Smooth muscle cell (in vitro differentiated cells): ENCODE results near the gene MAPK8IP3. TPM values are rescaled to one million over a fixed set of nuclear protein-coding genes. Genes with fewer than 3 reads are reported as not detected.

Experiments used
- DNase-seq: peaks from one replicate; lab custom pipeline; 2025; ENCODE audit not compliant: unreplicated experiment; lab: John Stamatoyannopoulos, UW
- H2AFZ ChIP-seq: fragments of 200-600 bp; sonication (generic); 2 replicates; pipeline ENCODE4 v1.6.0; 2016; ENCODE audit warnings: antibody characterized with exemption, low read depth, mild to moderate bottlenecking
- H3F3A ChIP-seq: fragments of 200-600 bp; sonication (generic); 2 replicates; pipeline ENCODE4 v1.6.0; 2017; ENCODE audit warnings: antibody characterized with exemption, low read depth
- H3K27ac ChIP-seq: fragments of 200-600 bp; sonication (generic); 2 replicates; pipeline ENCODE4 v1.5.1; 2016; ENCODE audit warnings: low read depth, mild to moderate bottlenecking
- H3K27me3 ChIP-seq: fragments of 200-600 bp; sonication (generic); 2 replicates; pipeline ENCODE4 v1.6.1; 2016; ENCODE audit warnings: low read depth, mild to moderate bottlenecking
- H3K36me3 ChIP-seq: fragments of 200-600 bp; sonication (generic); 2 replicates; pipeline ENCODE4 v1.5.1; 2016; ENCODE audit warnings: low read depth
- H3K4me1 ChIP-seq: fragments of 200-600 bp; sonication (generic); 2 replicates; pipeline ENCODE4 v1.5.1; 2016; ENCODE audit warnings: low read depth
- H3K4me2 ChIP-seq: fragments of 200-600 bp; sonication (generic); 2 replicates; pipeline ENCODE4 v1.6.0; 2016; ENCODE audit warnings: mild to moderate bottlenecking
- H3K4me3 ChIP-seq: fragments of 200-600 bp; sonication (generic); 2 replicates; pipeline ENCODE4 v1.5.1; 2016; ENCODE audit warnings: mild to moderate bottlenecking
- H3K79me2 ChIP-seq: fragments of 200-600 bp; sonication (generic); 2 replicates; pipeline ENCODE4 v1.6.0; 2016; ENCODE audit warnings: low read depth, mild to moderate bottlenecking
- H3K9ac ChIP-seq: fragments of 200-600 bp; sonication (generic); 2 replicates; pipeline ENCODE4 v1.6.0; 2016; ENCODE audit warnings: low read depth
- H3K9me3 ChIP-seq: fragments of 200-600 bp; sonication (generic); replicated peaks from 2 replicates; pipeline ENCODE4 v1.5.1; 2016; ENCODE audit warnings: low read depth
- H4K20me1 ChIP-seq: fragments of 200-600 bp; sonication (generic); 2 replicates; pipeline ENCODE4 v1.6.0; 2016; ENCODE audit warnings: low read depth
- WGBS: methylation state at CpG from one replicate; pipeline ENCODE4 v1.1.7; 2016; ENCODE audit warnings: low lambda C conversion rate; 5-methylcytosine and 5-hydroxymethylcytosine counted together
- polyA plus RNA-seq: library from polyadenylated mRNA; unstranded; fragments of >200 nt; fragmentation: Nextera tagmentation; extraction: Ambion mirVana; gene quantifications from 2 replicates; pipeline ENCODE4 v1.2.1, GENCODE V29; 2016
- total RNA-seq: library from RNA; depleted of rRNA; stranded (reverse); fragments of >200 nt; gene quantifications from 2 replicates; pipeline ENCODE4 v1.2.3, GENCODE V29; 2014
- TF ChIP-seq, protein P1 (sequence below): fragments of 200-600 bp; sonication (generic); IDR thresholded peaks from 2 replicates; pipeline ENCODE4 v1.5.1; 2017; ENCODE audit warnings: borderline replicate concordance, mild to moderate bottlenecking, antibody characterized with exemption; ENCODE audit not compliant: insufficient read depth, poor library complexity, severe bottlenecking

The MAPK8IP3 gene
- total and polyA plus RNA-seq, 2 experiments from 2014 or later = 43.6 to 47.8 TPM

GRCh38 chr16:1727651-1728624 lies 21.9 kb downstream of the MAPK8IP3 start:
- H3K4me1 ChIP-seq = no peaks in the 10 kb centered on the region
- TF ChIP-seq, protein P1, sequence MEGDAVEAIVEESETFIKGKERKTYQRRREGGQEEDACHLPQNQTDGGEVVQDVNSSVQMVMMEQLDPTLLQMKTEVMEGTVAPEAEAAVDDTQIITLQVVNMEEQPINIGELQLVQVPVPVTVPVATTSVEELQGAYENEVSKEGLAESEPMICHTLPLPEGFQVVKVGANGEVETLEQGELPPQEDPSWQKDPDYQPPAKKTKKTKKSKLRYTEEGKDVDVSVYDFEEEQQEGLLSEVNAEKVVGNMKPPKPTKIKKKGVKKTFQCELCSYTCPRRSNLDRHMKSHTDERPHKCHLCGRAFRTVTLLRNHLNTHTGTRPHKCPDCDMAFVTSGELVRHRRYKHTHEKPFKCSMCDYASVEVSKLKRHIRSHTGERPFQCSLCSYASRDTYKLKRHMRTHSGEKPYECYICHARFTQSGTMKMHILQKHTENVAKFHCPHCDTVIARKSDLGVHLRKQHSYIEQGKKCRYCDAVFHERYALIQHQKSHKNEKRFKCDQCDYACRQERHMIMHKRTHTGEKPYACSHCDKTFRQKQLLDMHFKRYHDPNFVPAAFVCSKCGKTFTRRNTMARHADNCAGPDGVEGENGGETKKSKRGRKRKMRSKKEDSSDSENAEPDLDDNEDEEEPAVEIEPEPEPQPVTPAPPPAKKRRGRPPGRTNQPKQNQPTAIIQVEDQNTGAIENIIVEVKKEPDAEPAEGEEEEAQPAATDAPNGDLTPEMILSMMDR = no peak
- no peak overlapping the region for H3K4me3 ChIP-seq
- peaks cover 45% of the 10 kb centered on the region for H4K20me1 ChIP-seq
- 96% methylated on average over 37 of the region's 37 CpGs for WGBS
- no peak overlapping the region for H2AFZ ChIP-seq
- H3K27me3 ChIP-seq = no peaks in the 10 kb centered on the region
- DNase-seq = no peak
- H3K36me3 ChIP-seq = no peaks in the 10 kb centered on the region
- no peaks in the 10 kb centered on the region for H3F3A ChIP-seq
- H3K9ac ChIP-seq = no peak overlapping the region
- peaks cover 35% of the 10 kb centered on the region for H3K79me2 ChIP-seq
- H3K9me3 ChIP-seq = no peaks in the 10 kb centered on the region
- no peak overlapping the region for H3K4me2 ChIP-seq
- no peak overlapping the region for H3K27ac ChIP-seq

DNA sequence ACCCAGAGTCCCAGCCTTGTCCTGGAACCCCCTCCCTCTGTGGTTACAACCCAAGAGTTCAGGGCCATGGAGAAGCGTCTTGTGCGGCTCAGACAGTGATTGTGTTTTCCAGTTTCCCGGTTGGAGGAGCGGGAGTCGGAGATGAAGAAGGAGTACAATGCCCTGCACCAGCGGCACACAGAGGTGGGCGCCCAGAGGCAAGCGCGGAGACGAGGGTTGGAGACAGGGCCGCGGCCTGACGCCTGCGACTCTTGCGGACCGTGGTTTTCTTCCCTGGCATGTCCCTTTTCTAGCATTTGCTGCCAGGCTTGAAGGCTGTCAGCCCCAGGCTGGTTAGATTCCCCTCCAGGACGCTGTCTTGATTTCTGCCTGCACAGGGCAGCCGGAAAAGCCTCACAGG lies 23.0 kb downstream of the MAPK8IP3 start:
- TF ChIP-seq, protein P1 = no peak
- H3K4me3 ChIP-seq = no peak overlapping the region
- no peak overlapping the region for H2AFZ ChIP-seq
- H3K27me3 ChIP-seq = no peaks in the 10 kb centered on the region
- H3K9ac ChIP-seq = no peak overlapping the region
- no peaks in the 10 kb centered on the region for H3K9me3 ChIP-seq
- WGBS = 99% methylated on average over 18 of the region's 18 CpGs
- peaks cover 44% of the 10 kb centered on the region for H4K20me1 ChIP-seq
- no peak overlapping the region for H3K4me2 ChIP-seq
- H3K4me1 ChIP-seq = no peaks in the 10 kb centered on the region
- H3K36me3 ChIP-seq = no peaks in the 10 kb centered on the region
- H3K79me2 ChIP-seq = peaks cover 24% of the 10 kb centered on the region
- DNase-seq = no peak
- H3K27ac ChIP-seq = no peak overlapping the region
- H3F3A ChIP-seq = no peaks in the 10 kb centered on the region

GRCh38 chr16:1729445-1729844 lies 23.4 kb downstream of the MAPK8IP3 start:
- Histone ChIP-seq H3K36me3 (no peaks in the 10 kb centered on the region), H2AFZ (no peak overlapping the region), H3K9me3 (no peaks in the 10 kb centered on the region), H3K79me2 (peaks cover 21% of the 10 kb centered on the region), H3K27ac (no peak overlapping the region), H3K27me3 (no peaks in the 10 kb centered on the region), H3K4me1 (no peaks in the 10 kb centered on the region), H3K4me3 (no peak overlapping the region), H3K4me2 (no peak overlapping the region), H3F3A (peaks cover 2% of the 10 kb centered on the region), H4K20me1 (peaks cover 40% of the 10 kb centered on the region), H3K9ac (no peak overlapping the region)
- TF ChIP-seq, protein P1 = no peak
- DNase-seq = no peak
- 97% methylated on average over 21 of the region's 35 CpGs for WGBS
